ENCODE measurements around the gene TMEM203. TPM values are rescaled to one million over a fixed set of nuclear protein-coding genes. Genes with fewer than 3 reads are reported as not detected.

Gene TMEM203
- total RNA-seq, 1 donor from 2014 or later = 33.0 TPM

- Mint-ChIP-seq H3K36me3 (no peaks in the 10 kb centered on the region), H3K4me3 (no peak overlapping the region)
These were observed 47.6 kb downstream of the TMEM203 start for GRCh38 chr9:137157618-137158415.

DNA sequence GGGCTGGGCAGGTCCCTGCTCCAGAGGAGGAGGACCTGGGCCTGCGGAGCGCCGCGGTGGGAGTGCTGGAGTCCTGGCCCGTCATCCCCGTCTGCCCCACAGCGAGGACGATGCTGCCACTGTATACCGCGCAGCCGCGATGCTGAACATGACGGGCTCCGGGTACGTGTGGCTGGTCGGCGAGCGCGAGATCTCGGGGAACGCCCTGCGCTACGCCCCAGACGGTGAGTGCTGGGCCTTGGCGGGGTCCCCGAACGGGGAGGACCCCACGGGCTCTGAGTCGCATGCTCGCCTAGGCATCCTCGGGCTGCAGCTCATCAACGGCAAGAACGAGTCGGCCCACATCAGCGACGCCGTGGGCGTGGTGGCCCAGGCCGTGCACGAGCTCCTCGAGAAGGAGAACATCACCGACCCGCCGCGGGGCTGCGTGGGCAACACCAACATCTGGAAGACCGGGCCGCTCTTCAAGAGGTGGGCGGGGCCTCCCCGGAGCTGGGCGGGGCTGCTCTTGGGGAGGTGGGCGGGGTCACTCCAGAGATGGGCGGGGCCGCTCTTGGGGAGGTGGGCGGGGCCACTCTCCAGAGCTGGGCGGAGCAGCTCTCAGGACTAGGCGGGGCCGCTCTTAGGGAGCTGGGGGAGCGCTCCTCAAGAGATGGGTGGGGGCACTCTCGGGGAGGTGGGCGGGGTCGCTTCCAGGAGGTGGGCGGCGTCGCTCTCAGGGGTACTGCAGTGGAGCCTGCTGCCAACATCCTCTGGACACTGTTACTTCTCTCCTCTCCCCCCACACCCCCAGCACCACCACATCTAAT lies 48.7 kb downstream of the TMEM203 start:
- Mint-ChIP-seq H3K4me3 (no peak overlapping the region), H3K36me3 (no peaks in the 10 kb centered on the region), H3K27me3 (ENCODE audit: low read depth) (peaks cover 71% of the 10 kb centered on the region), H3K9me3 (no peaks in the 10 kb centered on the region), H3K27ac (no peak overlapping the region), H3K4me1 (peaks cover 1% of the 10 kb centered on the region)
- no peak for DNase-seq (ENCODE audit: low spot score in 2 of 2, unreplicated experiment in 2 of 2)
- TF ChIP-seq, protein P1, sequence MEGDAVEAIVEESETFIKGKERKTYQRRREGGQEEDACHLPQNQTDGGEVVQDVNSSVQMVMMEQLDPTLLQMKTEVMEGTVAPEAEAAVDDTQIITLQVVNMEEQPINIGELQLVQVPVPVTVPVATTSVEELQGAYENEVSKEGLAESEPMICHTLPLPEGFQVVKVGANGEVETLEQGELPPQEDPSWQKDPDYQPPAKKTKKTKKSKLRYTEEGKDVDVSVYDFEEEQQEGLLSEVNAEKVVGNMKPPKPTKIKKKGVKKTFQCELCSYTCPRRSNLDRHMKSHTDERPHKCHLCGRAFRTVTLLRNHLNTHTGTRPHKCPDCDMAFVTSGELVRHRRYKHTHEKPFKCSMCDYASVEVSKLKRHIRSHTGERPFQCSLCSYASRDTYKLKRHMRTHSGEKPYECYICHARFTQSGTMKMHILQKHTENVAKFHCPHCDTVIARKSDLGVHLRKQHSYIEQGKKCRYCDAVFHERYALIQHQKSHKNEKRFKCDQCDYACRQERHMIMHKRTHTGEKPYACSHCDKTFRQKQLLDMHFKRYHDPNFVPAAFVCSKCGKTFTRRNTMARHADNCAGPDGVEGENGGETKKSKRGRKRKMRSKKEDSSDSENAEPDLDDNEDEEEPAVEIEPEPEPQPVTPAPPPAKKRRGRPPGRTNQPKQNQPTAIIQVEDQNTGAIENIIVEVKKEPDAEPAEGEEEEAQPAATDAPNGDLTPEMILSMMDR (IDR thresholded peaks at IDR 0.05; ENCODE audit: unreplicated experiment) = no peak

More at GRCh38 chr9:137157618-137158415, 47.6 kb downstream of the TMEM203 start:
- DNase-seq (ENCODE audit: low spot score in 2 of 2, unreplicated experiment in 2 of 2) = no peak
- peaks cover 2% of the 10 kb centered on the region for H3K4me1 Mint-ChIP-seq
- H3K27ac Mint-ChIP-seq = no peak overlapping the region
- no peaks in the 10 kb centered on the region for H3K9me3 Mint-ChIP-seq
- TF ChIP-seq, protein P1 (IDR thresholded peaks at IDR 0.05; ENCODE audit: unreplicated experiment) = no peak
- peaks cover 79% of the 10 kb centered on the region for H3K27me3 Mint-ChIP-seq (ENCODE audit: low read depth)

Small RNAs within 50 kb of the gene (microRNA-seq; reads per million reads assigned to microRNA genes)
- not detected for gene MIR3621

Other genes with a start within 250 kb of the TMEM203 start
- 52.6 to 58.0 TPM (median 53.5 TPM) in 3 replicates for gene PTGDS, start 228.1 kb downstream of the TMEM203 start, total RNA-seq
- 4.7 to 5.7 TPM (median 5.5 TPM) in 3 replicates for gene LCNL1, start 222.7 kb downstream of the TMEM203 start, total RNA-seq
- 51.1 to 58.3 TPM (median 53.1 TPM) in 3 replicates for gene PAXX, start 213.2 kb downstream of the TMEM203 start, total RNA-seq
- 1.5 to 2.9 TPM (median 1.7 TPM) in 3 replicates for gene CLIC3, start 209.1 kb downstream of the TMEM203 start, total RNA-seq
- 57.7 to 59.3 TPM (median 58.7 TPM) in 3 replicates for gene ABCA2, start 177.4 kb downstream of the TMEM203 start, total RNA-seq
- 0.09 to 0.13 TPM in 2 of 3 replicates, not detected in the other for gene FUT7, start 173.6 kb downstream of the TMEM203 start, total RNA-seq
- gene NPDC1, start 159.5 kb downstream of the TMEM203 start, total RNA-seq = 75.8 to 84.0 TPM (median 77.9 TPM) in 3 replicates
- 4.8 to 6.3 TPM (median 5.2 TPM) in 3 replicates for gene ENTPD2, start 151.6 kb downstream of the TMEM203 start, total RNA-seq
- 5.7 to 6.2 TPM (median 5.9 TPM) in 3 replicates for gene SAPCD2, start 135.1 kb downstream of the TMEM203 start, total RNA-seq
- 4.6 to 5.7 TPM (median 5.5 TPM) in 3 replicates for gene UAP1L1, start 128.1 kb downstream of the TMEM203 start, total RNA-seq
- gene MAN1B1, start 118.7 kb downstream of the TMEM203 start, total RNA-seq = 61.1 to 65.1 TPM (median 61.2 TPM) in 3 replicates
- 149 to 159 TPM (median 157 TPM) in 3 replicates for gene DPP7, start 90.9 kb downstream of the TMEM203 start, total RNA-seq
- gene GRIN1, start 66.5 kb downstream of the TMEM203 start, total RNA-seq = 0.58 to 0.99 TPM (median 0.64 TPM) in 3 replicates
- gene LRRC26, start 35.6 kb downstream of the TMEM203 start, total RNA-seq = not detected in 3 replicates
- not detected in 3 replicates for gene TMEM210, start 33.6 kb downstream of the TMEM203 start, total RNA-seq
- gene ANAPC2, start 17.1 kb downstream of the TMEM203 start, total RNA-seq = 86.1 to 89.3 TPM (median 87.1 TPM) in 3 replicates
- 40.9 to 43.8 TPM (median 42.8 TPM) in 3 replicates for gene SSNA1, start 17.0 kb downstream of the TMEM203 start, total RNA-seq
- gene TPRN, start 4.9 kb downstream of the TMEM203 start, total RNA-seq = 16.7 to 18.5 TPM (median 17.6 TPM) in 3 replicates
- 22.4 to 24.3 TPM (median 23.5 TPM) in 3 replicates for gene NDOR1, start 52 bp upstream of the TMEM203 start, total RNA-seq
- 13.6 to 16.0 TPM (median 13.9 TPM) in 3 replicates for gene RNF208, start 16.6 kb upstream of the TMEM203 start, total RNA-seq
- 1.5 to 1.9 TPM (median 1.7 TPM) in 3 replicates for gene CYSRT1, start 19.5 kb upstream of the TMEM203 start, total RNA-seq
- gene RNF224, start 21.9 kb upstream of the TMEM203 start, total RNA-seq = 0.16 to 0.41 TPM (median 0.29 TPM) in 3 replicates
- 0.23 to 0.27 TPM in 2 of 3 replicates, not detected in the other for gene SLC34A3, start 25.3 kb upstream of the TMEM203 start, total RNA-seq
- 146 to 152 TPM (median 148 TPM) in 3 replicates for gene TUBB4B, start 35.6 kb upstream of the TMEM203 start, total RNA-seq
- gene STPG3, start 45.6 kb upstream of the TMEM203 start, total RNA-seq = 0.18 to 0.29 TPM in 2 of 3 replicates, not detected in the other
- gene NELFB, start 49.7 kb upstream of the TMEM203 start, total RNA-seq = 51.6 to 54.8 TPM (median 53.3 TPM) in 3 replicates
- 5.7 to 6.5 TPM (median 6.5 TPM) in 3 replicates for gene TOR4A, start 72.1 kb upstream of the TMEM203 start, total RNA-seq
- gene NRARP, start 96.6 kb upstream of the TMEM203 start, total RNA-seq = 7.4 to 9.6 TPM (median 9.2 TPM) in 3 replicates
- gene EXD3, start 217.5 kb upstream of the TMEM203 start, total RNA-seq = 37.2 to 38.2 TPM (median 37.3 TPM) in 3 replicates
- 19.9 to 22.1 TPM (median 21.4 TPM) in 3 replicates for gene NOXA1, start 217.7 kb upstream of the TMEM203 start, total RNA-seq
- 1.4 to 1.7 TPM (median 1.6 TPM) in 3 replicates for gene ENTPD8, start 235.7 kb upstream of the TMEM203 start, total RNA-seq